ENCODE data around the gene CACNA1C.

GRCh38 chr12:2228535-2228934 lies 175.7 kb downstream of the CACNA1C start:
- TF ChIP-seq CTCF (IDR thresholded peaks at IDR 0.05) (no peak), POLR2A (IDR thresholded peaks at IDR 0.05) (no peak), EP300 (IDR thresholded peaks at IDR 0.05) (no peak)

Data from tibial nerve (tissue), 4 donors.